Amniotic epithelial cell (primary cell): ENCODE data around the gene SMIM36.
"Not testable (repeated sequence)": the region's sequence is repeated elsewhere in the genome, so short reads cannot be mapped to it uniquely, and the experiment has no call there.

ENCODE experiments used
- DNase-seq: peaks from one replicate; pipeline ENCODE4 v3.0.0-alpha.2; 2010; ENCODE audit warnings: low read depth

Gene SMIM36

DNA sequence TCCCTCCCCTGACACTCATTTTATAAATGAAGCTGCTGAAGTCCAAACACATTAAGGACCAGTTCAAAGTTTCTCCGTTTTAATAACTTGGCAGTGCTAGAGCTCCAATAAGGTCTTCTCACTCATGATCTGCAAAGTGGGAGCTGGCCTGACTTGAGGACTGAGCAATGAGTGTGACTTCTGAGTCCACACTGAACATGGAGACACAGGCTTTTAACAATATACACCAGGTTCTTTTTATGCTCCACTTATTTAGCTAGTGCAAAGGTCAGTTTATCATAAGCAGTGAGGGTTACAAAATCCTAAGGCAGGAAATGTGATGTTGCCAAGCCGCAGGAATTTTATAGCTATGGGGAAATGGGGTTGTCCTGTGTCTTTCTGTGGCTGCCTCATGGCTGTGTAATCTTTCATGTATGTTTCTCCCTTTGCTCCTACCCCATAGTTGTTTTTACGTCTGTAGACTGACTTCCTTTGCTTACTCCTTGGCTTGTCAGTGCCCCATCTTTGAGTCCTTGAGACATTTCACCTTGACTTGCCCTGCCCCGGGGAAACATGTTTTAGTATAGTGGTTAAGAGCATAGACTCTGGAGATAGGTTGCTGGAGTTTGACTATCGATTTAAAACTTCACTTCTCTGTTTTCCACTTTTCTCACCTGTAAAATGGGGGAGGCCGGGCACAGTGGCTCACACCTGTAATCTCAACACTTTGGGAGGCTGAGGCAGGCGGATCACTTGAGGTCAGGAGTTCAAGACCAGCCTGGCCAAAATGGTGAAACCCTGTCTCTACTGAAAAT, 77.4 kb downstream of the SMIM36 start:
- peak; percentile 99 for DNase-seq

DNA sequence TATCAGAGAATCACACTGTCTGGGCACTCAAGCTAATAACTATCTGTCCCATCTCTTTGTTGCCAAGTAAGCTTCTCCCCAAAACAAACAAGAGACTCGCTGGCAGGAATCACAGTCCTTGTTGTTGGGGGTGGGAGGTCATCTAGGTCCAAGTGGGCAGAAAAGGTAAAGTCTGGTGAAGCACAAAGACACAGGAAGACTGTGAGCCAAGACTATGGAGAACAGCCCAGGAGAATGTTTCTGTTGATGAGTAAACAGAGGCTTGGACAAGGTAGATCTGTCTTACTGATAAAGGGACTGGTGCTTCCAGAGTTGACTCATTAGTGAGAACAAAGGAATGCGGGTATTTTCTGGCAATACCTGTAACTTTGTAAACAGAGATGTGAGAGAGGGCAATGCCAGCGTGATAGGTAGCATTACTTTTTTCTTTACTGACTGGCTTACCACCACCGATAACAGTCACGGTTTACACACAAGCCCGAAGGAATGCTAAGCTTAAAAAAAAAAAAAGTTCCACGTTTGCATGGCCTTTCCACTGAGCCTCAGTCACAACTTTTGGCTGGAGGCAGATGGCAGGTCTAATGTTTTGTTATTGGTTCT, 78.1 kb downstream of the SMIM36 start:
- DNase-seq: peak; percentile 70

DNA sequence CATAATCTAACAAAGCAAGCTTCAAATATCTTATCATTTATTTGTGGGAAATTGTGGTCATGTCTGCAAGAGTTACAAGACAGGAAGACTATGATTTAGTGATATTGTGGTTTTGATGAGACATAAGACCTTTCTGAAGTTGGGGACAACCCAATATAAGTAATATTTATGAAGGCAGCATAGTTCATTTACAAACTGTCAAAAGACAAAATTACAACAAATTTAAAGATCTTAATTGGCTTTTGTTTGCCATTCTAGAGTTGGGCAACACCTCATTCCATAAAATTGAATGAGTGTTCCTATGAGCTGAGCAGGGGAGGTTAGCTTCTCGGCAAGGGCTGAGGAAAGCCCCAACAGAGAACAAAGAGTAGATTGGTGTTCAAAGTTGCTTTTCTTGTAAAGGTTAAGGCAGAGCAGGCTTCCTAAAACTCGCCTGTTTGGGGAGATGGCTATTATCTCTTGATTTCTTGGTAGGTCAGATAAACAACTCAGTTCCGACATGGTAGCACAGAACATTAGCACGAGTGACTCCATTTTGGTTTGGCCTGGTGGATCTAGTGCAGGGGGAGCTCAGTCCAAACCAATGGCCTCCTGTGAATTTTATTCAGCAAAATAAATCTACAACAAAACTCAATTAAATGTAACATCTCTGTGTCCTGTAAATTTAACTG, 78.8 kb downstream of the SMIM36 start:
- peak; percentile 91 for DNase-seq

DNA sequence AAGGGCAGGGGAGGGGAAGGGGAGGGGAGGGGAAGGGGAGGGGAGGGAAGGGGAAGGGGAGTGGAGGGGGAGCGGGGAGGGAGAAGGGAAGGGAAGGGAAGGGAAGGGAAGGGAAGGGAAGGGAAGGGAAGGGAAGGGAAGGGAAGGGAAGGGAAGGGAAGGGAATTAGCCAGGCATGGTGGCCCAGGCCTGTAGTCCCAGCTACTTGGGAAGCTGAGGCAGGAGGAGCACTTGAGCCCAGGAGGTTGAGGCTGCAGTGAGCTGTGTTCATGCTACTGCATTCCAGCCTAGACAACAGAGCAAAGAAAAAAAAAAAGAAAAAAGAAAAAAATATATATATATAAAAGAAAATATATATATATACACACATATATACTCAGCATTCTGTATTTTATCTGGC, 79.3 kb downstream of the SMIM36 start:
- DNase-seq: not testable (repeated sequence)

DNA sequence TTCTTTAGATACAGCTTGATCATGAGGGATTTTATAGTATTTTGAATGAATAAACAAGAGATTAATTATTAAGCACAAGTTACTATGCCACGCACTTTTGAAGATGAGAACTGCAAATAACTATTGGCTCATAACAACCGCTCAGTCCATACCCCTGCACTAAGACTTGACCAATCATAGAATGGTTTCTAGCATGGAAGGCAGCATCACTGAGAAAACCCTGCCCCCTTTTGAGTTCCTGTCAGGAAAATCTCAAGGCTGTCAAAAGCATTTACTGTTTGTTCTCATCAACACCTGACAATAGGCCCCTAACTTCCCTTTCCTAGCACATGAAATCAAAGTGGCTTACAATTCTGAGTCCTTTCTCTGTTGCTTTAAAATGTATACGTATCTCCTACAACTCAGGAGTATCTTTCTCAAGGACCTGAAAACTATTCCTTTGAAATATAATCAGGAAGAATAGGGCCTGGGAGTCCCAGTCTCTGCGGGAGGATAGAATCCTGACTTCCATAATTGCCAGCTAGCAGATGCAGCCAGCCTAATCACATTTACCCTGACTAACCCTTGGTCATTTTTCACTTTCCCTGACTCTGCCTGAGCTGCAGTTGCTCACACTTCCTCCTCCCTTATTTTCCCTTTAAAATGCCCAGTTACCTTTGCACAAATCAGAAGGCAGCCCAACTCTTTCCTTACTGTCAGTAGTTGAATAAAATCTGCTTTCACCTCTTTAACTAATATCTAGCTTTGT, 80.5 kb downstream of the SMIM36 start:
- peak; percentile 66 for DNase-seq

DNA sequence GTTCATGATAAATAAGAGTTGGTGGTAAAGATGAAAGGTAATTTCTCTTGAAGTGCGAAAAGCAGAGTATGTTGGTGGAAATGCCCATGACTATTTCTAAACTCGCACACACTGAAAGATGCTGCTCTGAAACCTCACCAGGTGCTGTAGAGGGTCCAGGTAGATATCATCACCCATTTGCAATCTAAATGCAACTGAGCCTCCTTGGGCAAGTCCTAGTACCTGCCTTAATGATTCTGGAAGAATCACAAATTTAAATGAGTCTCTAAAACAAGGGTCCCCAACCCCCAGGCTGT, 83.7 kb downstream of the SMIM36 start:
- no peak for DNase-seq

DNA sequence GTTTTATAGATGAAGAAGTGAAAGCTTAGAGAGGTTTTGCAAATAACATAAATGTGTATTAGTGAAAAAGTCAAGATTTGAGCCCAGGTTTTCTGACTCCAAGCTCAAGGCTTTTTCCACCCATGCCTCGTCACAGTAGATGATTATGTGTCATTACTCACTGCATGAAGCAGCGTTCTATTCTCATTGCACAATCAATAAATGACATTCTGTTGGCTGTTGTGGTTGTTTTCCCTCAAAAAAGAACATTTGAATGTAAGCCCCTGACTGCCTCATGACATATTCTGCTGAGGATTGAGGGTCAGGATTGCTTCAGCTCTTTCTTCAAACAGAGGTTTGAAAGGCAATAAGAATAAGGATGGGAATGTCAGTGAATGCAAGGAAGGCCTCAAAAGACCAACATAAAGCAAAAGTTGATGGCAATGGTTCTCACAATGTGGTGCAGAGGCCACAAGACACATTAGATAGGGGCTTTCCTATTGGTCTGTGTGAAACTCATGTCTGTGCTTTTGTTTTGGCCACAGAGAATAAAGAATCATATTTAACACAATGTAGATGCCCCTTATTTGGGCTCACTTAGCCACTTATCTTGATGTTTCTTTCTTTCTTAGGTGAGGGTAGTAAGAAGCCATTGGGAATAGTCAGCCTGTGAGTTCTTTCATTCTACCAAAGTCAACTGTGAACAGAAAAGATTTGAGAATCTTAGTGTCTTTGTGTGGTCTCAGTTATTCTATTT, 84.2 kb downstream of the SMIM36 start:
- DNase-seq: peak; percentile 95

DNA sequence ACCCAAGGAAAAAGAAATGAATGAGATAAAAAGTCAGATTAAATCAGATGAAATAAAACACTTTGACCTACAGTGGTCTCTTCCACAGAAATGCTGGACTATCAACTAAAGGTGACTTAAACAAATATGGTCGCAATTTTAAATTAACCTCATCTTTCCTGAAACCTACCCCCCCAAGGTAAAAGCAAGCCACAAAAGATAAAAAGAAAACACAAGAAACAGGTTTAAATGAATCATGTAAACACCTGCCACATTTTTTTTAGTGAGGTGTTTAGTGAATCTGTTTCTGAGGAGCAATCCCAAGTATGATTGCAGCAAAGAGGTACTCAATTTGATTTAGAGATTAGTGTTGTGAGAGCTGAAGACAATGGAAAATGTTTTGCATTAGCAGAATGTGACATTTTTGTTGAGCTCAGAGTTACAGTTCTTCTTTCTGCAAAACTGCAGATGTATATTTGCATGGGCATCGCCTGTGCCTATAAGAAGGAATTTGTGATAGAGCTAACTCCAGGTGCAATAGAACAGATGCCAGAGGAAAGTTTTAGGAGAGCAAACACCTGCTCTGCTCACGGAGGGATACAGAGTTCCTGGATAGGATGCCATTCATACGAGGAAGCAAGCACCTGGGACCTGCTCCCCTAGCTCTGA, 86.2 kb downstream of the SMIM36 start:
- no peak for DNase-seq

DNA sequence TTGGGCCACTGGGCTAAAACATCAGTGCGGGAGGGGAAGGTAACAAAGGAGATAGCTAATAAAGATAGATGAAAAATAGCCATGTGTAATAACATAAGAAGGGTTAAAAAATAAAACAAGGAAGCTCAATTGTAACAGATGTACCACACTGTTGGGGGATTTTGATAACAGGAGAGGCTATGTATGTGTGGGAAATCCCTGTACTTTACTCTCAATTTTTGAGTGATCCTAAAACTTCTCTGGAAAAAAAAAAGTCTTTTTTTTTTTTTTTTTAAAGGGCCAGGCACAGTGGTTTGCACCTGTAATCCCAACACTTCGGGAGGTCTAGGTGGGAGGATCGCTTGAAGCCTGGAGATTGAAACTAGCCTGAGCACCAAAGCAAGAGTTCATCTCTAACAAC, 87.7 kb downstream of the SMIM36 start:
- DNase-seq: no peak

DNA sequence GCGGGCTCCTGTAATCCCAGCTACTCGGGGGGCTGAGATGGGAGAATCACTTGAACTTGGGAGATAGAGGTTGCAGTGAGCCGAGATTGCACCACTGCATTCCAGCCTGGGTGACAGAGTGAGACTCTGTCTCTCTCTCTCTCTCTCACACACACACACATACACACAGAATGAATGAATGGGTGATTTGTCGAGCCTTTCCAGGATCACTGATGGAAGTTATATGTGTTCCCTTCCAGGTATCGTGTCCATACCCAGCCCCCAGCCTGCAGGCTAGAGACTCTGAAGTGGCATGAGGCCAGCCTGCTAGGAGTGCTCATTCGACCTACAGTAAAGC, 88.5 kb downstream of the SMIM36 start:
- DNase-seq: not testable (repeated sequence)

DNA sequence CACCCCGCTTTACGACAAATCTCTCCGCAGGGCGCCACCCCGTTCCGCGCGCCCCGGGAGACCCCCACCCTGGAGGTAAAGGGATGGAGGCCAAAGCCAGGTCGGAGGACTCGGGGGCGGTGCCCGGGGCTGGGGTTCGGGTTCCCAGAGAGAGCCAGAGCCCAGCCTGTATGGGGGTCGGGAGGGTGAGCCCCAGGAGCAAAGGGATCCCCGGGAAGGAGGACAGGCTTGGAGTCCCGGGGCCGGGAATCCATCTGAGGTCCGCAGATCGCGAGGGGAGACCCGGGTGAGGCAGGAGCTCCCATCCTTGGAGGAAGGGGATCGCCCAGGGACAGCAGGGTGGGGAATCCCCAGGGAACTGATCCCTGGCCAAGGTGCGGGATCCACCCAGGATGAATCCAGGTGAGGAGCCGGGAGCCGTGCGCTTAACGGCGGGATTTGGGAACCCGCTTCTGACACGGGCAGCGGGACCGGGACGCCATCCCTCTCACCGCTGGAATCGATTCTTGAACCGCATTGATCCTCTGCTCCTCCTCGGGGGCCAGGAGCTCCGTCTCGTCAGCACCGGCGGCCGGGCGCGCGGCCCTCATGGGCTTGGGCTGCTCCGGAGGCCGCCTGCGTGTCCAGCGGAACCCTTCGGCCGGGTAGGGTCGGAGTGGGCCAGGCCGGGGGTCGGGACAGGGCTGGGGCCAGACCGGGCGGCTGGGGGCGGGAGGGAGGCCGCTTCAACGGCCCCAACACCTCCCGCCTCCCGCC, 89.9 kb downstream of the SMIM36 start, which contains the start of gene MMD:
TSS of gene MMD (minus strand) at position 657 of the 756 bp plus-strand sequence. CDS start at position 517, 140 bp downstream.
- no peak for DNase-seq

DNA sequence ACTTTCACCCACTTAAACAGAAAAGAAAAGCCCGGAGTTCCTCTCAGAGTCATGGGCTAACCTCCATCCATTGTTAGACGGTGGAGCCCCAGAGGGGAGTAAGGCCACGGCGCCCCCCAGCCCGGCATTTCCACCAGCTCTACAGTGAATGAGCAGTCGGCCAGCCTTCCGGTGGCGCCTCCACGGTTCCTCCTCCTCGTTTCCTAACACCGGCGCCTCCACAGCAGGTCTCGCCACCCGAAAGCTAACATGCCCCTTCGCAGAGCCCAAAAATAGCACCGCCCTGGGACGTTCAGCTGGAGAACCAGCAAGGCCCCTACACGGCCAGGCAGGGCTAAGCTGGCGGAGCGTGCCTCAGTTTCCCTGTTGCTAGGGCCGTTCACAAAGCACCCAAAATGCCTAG, 90.5 kb downstream of the SMIM36 start:
- no peak for DNase-seq

DNA sequence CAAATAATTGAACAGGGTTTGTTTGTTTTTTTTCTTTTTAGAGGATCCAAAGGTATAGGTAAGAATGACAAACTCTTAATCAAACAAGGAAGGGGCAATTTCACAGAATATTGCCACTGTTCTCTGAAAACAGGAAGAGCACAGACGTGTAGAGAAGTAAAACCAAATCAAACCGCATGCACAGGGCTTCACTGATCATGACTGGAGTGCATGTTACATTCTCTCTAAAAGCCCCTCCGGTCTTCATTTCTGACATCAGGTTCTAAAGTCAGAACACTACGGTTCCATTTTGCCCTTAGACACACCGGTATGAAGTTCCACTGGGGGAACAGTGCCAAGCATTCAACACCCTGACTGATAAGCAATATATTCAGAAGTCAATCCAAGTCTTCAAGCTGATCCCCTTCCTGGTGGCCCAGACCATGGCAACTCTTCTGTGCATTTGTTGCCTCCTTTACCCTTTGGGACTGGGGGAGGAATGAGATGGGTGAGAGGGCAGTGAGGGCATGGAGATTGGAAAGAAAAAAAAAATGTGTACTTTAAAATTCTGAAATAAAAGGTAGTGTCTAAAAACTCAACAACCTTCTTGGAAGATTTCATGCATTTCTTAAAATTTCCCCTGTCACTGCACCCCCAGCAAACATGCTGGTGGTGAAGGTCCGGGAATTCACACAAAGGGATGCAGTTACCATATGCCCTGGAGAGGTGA, 91.0 kb downstream of the SMIM36 start:
- DNase-seq: no peak

DNA sequence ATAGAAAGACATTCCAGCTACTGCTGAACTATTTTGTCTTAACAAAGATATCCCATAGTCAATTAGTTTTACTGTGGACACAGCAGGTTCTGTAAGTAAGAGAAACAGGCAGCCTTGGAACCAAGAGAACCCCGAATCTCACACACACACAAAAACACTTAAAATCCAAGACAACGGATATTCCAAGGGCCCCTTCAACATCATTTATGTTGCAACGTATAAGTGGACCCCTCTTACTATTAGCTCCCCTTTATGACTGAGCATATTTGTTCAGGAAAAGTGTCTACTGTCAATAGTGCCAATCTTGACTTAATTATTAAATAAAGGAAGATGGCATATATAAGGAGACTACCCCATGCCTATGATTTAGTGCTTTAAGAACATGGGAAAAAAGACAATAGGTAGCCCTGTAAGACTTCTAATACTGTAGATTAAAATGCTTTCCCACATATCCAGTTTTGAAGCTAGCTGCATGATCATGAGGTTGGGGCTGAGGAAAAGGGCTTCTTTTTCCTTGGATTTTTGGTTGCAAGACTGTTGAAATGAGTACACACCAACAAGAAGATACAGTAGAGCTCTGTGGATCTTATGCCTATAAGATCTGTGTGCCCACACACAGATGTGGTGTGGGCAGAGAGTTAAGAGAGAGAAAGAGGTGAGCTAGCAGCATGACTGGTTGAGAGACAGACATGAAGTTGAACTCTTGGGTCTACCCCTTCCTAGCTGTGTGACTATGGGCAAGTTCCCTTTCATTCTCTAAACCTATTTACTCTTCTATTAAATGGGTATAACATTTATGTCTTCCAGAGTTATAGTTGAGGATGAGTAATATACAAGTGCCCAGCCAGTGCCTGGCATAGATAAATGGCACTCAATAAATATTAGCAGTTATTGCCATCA, 92.6 kb downstream of the SMIM36 start:
- no peak for DNase-seq

DNA sequence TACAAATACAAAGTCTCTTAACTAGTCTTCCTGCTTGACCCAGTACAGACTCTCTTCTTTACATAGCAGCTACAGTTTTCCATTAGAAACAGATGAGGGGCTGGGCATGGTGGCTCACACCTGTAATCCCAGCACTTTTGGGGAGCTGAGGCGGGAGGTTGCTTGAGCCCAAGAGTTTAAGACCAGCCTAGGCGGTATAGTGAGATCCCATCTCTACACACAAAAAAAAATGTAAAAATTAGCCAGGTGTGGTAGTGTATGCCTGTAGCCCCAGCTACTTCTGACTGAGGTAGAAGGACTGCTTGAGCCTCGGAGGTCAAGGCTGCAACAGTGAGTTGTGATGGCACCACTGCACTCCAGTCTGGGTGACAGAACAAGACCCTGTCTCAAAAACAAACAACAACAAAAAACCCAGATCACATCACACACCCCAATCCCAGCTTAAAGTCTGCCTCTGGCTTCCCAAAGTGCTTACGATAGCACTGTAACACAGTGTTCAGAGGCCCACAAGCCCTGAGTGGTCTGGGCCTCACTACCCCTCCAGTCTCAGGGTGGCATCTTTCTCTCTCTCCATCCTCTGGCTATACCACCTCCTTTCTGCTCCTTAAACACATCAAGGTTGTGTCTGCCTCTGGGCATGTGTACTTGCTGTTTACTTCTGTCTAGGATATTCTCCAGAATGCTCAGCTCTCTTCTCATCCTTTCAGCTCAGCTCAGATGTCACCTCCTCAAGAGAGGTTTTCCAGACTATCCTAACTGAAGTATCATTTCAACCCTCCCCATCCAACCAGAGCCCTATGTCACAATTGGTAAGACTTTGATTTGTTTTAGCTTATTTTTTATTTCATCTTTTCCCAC, 93.6 kb downstream of the SMIM36 start:
- DNase-seq: no peak

DNA sequence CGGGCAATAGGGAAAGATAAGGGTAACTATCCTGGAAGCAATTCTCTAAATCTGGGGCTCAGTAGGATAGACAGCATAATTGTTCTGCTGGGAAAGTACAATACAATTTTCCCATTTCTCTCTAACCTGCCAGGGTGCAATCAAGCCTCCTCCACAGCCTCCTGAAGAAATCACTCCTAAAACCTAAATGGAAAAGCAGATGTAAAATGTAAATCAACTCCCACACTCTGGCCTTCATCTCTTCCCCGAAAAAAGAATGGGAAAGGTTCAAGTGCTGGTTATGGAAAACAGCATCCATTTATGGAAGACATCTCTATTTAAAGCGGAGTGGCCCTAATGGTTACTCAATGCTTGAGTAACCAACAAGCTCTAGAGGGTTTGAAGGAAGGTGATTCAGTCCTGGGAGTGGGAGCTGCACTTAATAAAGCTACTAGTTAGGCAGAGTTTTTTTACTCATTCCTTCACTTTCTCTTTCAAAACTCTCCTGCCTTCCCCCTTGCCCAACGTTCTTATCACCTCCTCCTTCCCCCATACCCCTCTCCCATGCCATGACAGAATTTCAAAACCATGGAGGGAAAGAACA, 94.7 kb downstream of the SMIM36 start:
- DNase-seq: peak; percentile 97

DNA sequence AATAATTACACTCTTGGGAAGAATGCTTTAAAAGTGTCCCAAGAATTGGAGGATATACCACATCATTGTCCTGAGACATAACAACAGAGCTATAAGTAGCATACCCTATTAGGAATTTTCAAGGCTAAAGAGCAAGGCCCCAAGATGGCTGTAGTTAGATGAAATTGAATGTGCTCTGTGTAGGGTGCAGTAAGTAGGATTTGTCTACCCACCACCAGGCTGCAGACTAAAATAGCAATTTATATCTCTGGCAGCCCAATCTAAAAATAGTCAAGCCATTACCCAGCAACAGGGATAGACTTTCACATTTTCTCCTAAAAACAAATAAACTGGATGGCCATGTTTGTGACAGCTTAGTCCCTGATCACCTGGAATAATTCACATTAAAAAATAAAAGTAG, 95.3 kb downstream of the SMIM36 start:
- DNase-seq: no peak

DNA sequence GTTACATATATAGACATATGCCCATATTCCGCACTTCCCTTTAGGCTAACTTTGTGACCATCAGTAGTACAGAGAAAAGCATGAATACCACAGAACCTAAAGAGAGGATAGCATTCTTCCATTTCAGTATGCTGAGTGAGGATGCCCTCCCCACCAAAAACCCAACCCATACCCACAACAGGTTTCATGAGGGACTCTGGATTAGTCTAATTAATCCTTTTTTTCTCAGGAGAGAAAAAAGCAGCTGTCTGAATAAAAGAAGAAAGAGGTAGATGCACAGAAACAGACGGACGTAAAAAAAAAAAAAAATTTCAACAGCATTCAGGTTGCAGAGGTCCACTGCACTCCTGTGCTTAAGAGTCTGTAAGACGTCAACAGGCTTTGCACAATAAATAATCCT, 96.3 kb downstream of the SMIM36 start:
- no peak for DNase-seq
